ENCODE measurements around the gene C3orf49.

Gene C3orf49

GRCh38 chr3:63877737-63878393 is 58.8 kb downstream of the C3orf49 start:
- TF ChIP-seq CTCF (IDR thresholded peaks at IDR 0.05; ENCODE audit: low read depth, low read length, missing control alignments): no peak
- no peak overlapping the region for H3K4me3 ChIP-seq (ENCODE audit: low read depth, low read length)
- DNase-seq (ENCODE audit: low read depth): no peak

DNA sequence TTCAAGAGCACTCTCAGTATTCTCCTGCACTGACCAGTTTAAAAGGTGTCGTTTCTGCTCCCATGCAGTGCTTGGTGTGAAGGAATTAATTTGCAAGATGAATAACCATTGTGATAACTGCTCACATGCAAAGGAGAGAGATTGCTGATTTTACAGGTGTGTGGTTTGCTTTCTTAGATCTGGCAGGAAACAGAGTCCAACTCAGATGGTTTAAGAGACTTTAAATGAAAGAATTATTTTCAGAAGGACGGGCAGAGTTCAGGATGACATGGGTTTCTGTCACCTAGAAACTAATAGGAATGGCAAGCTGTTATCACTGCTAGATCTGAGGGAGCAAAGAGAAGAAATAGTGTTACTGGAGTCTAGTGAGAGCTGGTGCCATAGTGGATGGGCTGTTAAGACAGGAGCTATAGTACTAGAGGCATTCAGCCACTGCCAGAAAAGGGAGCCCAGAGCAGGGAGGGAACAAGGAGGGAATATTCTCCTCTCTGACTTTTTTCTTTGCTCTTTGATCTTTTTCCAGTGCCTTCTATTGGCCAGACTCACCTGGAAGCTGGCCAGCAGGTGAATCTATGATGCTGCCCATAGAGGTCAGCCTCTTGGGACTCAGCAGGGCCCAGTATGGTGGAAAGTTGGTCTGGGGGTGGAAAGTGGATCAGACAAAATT is 59.4 kb downstream of the C3orf49 start:
- H3K4me3 ChIP-seq (ENCODE audit: low read depth, low read length): no peak overlapping the region
- TF ChIP-seq CTCF (IDR thresholded peaks at IDR 0.05; ENCODE audit: low read depth, low read length, missing control alignments): no peak
- no peak for DNase-seq (ENCODE audit: low read depth)

- H3K4me3 ChIP-seq (ENCODE audit: low read depth, low read length): no peak overlapping the region
- DNase-seq (ENCODE audit: low read depth): no peak
- no peak for TF ChIP-seq CTCF (IDR thresholded peaks at IDR 0.05; ENCODE audit: low read depth, low read length, missing control alignments)
Measured at GRCh38 chr3:63880653-63881052, 61.6 kb downstream of the C3orf49 start.

- no peak for TF ChIP-seq CTCF (IDR thresholded peaks at IDR 0.05; ENCODE audit: low read depth, low read length, missing control alignments)
- no peak overlapping the region for H3K4me3 ChIP-seq (ENCODE audit: low read depth, low read length)
- no peak for DNase-seq (ENCODE audit: low read depth)
Measured at GRCh38 chr3:63886858-63887257, 67.8 kb downstream of the C3orf49 start.

- no peak for TF ChIP-seq CTCF (IDR thresholded peaks at IDR 0.05; ENCODE audit: low read depth, low read length, missing control alignments)
- DNase-seq (ENCODE audit: low read depth): no peak
- H3K4me3 ChIP-seq (ENCODE audit: low read depth, low read length): no peak overlapping the region
Measured at GRCh38 chr3:63891518-63891917, 72.4 kb downstream of the C3orf49 start.

DNA sequence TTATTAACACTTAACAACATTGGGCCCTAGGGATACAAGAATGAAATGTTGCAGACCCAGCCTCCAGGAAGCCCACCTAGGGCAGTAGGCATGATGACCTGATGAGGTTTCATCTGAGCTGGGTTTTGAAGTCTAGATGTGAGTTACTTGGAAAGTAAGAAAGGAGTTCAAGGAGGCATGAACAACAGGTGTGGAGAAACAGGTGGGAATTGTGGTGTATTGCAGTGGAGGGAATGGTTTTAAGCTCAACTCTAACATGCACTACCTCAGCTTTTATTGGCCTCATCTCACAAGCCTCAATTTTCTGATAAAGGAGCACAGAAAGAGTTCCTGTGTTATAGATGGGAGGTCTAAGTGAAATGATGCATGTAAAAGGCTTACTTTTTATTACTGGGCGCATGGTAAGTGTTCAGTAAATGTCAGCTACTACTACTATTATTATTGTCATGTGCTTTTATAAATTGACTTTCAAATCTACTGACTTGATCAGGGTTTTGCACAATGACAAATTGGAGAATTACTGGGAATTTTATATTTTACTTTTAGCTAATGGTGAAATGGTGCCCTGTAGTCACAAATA is 73.8 kb downstream of the C3orf49 start:
- TF ChIP-seq CTCF (IDR thresholded peaks at IDR 0.05; ENCODE audit: low read depth, low read length, missing control alignments): no peak
- H3K4me3 ChIP-seq (ENCODE audit: low read depth, low read length): no peak overlapping the region
- no peak for DNase-seq (ENCODE audit: low read depth)
